ENCODE results near the gene LAYN. TPM values are rescaled to one million over a fixed set of nuclear protein-coding genes. Genes with fewer than 3 reads are reported as not detected.
A peak's percentile ranks its signal among the peaks of the same experiment; 100 is the strongest.

LAYN gene
- total and polyA plus RNA-seq, 2 of the 13 experiments (the other 11 are each of a cell fraction or from before 2014, with no cell fraction given) = 0.17 TPM; not detected in 1

DNA sequence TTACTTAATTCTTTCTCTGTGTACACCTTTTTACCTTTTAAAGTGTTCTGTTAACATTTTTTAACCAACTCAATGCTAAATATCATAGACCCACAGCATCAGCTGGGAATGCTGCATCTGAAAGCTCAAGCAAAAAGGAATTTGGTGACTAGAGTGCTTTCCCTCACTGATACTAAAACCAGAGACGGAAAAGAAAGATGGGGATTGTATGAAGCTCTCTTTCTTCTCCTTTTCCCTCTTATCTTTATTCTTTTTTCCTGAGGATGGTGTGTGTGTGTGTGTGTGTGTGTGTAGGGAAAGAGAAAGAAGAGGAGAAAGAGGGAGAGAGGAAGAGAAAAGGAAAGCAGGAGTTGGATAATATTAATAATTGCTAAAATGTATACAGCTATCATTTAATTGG lies 57.6 kb downstream of the LAYN start:
- ATAC-seq (no peak), DNase-seq (ENCODE audit: low spot score) (no peak), FAIRE-seq (no peak)
- no peaks in the 10 kb centered on the region for H3K9me3 ChIP-seq (ENCODE audit: low read length)
- POLR2A ChIA-PET = interaction anchor here (0.9 to 1.7 kb wide), 2 partner anchors 179 to 188 kb away, joined by 4 read pairs; no protein-coding TSS in a partner anchor
- H3K4me3 ChIP-seq (replicated peaks in 1 of 3; ENCODE audit: insufficient read depth in 1 of 3, low read depth in 2 of 3, low read length in 3 of 3) = no peak overlapping the region
- peaks cover 29% of the 10 kb centered on the region for H3K4me1 ChIP-seq (ENCODE audit: insufficient read depth, low read length)
- in situ Hi-C loops (cut with HindIII; ENCODE audit: extremely low pct_ligation_motif_present, low pct_unique_long_range_greater_than_20kb) = no loop called here
- CTCF ChIA-PET (ENCODE audit: low intra/inter-chr PET ratio, low total read pairs) = no interaction called here
- no peaks in the 10 kb centered on the region for H4K20me1 ChIP-seq (ENCODE audit: insufficient read depth, low read length)
- intact Hi-C loops (cut with micrococcal nuclease; ENCODE audit: unreplicated experiment) = no loop called here
- peak overlapping the region; percentile 75; the same call in 1 of the 2 replicates for H3K4me2 ChIP-seq (ENCODE audit: low read depth, low read length)
- no peaks in the 10 kb centered on the region for H3K36me3 ChIP-seq (replicated peaks in 1 of 2; ENCODE audit: control insufficient read depth in 1 of 2, insufficient read depth in 2 of 2, low read length in 2 of 2)
- peaks cover 7% of the 10 kb centered on the region for H3K79me2 ChIP-seq (ENCODE audit: insufficient read depth, low read length)
- no peaks in the 10 kb centered on the region; a peak in 1 of 5 replicates for H3K27me3 ChIP-seq (ENCODE audit: control insufficient read depth in 1 of 2, insufficient read depth in 2 of 2, low read length in 2 of 2)
- BruUV-seq (replicated peaks) = no TSS peak
- WGBS (ENCODE audit: low lambda C conversion rate) = 8% methylated on average over 1 of the region's 1 CpG
- no peak overlapping the region for H2AFZ ChIP-seq (ENCODE audit: low read length)
- H3K27ac ChIP-seq (ENCODE audit: extremely low read length, insufficient read depth, low read length) = no peak overlapping the region
- H3K9ac ChIP-seq (ENCODE audit: insufficient read depth, low read depth, low read length) = no peak overlapping the region
- no peak for TF ChIP-seq ZNF878 (CRISPR knock-in tag; IDR thresholded peaks at IDR 0.05)
- TF ChIP-seq, protein P1, sequence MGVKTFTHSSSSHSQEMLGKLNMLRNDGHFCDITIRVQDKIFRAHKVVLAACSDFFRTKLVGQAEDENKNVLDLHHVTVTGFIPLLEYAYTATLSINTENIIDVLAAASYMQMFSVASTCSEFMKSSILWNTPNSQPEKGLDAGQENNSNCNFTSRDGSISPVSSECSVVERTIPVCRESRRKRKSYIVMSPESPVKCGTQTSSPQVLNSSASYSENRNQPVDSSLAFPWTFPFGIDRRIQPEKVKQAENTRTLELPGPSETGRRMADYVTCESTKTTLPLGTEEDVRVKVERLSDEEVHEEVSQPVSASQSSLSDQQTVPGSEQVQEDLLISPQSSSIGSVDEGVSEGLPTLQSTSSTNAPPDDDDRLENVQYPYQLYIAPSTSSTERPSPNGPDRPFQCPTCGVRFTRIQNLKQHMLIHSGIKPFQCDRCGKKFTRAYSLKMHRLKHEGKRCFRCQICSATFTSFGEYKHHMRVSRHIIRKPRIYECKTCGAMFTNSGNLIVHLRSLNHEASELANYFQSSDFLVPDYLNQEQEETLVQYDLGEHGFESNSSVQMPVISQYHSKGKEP (CRISPR knock-in tag; IDR thresholded peaks at IDR 0.05) = no peak
- no peak for TF ChIP-seq PAF1 (CRISPR knock-in tag; IDR thresholded peaks at IDR 0.05)
- TF ChIP-seq PTBP1 (IDR thresholded peaks at IDR 0.05; ENCODE audit: low read depth, low read length, poor library complexity, severe bottlenecking) = no peak
- TF ChIP-seq, protein P2, sequence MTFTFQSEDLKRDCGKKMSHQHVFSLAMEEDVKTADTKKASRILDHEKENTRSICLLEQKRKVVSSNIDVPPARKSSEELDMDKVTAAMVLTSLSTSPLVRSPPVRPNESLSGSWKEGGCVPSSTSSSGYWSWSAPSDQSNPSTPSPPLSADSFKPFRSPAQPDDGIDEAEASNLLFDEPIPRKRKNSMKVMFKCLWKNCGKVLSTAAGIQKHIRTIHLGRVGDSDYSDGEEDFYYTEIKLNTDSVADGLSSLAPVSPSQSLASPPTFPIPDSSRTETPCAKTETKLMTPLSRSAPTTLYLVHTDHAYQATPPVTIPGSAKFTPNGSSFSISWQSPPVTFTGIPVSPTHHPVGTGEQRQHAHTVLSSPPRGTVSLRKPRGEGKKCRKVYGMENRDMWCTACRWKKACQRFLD (CRISPR knock-in tag; IDR thresholded peaks at IDR 0.05; ENCODE audit: borderline replicate concordance) = no peak
- no peak for TF ChIP-seq ZBTB3 (CRISPR knock-in tag; IDR thresholded peaks at IDR 0.05; ENCODE audit: borderline replicate concordance, low read depth)
- no peak for TF ChIP-seq GFI1 (CRISPR knock-in tag; IDR thresholded peaks at IDR 0.05; ENCODE audit: borderline replicate concordance)
- TF ChIP-seq, protein P3, sequence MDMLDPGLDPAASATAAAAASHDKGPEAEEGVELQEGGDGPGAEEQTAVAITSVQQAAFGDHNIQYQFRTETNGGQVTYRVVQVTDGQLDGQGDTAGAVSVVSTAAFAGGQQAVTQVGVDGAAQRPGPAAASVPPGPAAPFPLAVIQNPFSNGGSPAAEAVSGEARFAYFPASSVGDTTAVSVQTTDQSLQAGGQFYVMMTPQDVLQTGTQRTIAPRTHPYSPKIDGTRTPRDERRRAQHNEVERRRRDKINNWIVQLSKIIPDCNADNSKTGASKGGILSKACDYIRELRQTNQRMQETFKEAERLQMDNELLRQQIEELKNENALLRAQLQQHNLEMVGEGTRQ (IDR thresholded peaks at IDR 0.05; ENCODE audit: low read depth, low read length) = no peak
- TF ChIP-seq, protein P3 (CRISPR knock-in tag; IDR thresholded peaks at IDR 0.05; ENCODE audit: borderline replicate concordance) = no peak
- TF ChIP-seq ZNF720 (CRISPR knock-in tag; IDR thresholded peaks at IDR 0.05) = no peak
- no peak for TF ChIP-seq ZNF737 (CRISPR knock-in tag; IDR thresholded peaks at IDR 0.05; ENCODE audit: borderline replicate concordance)
- TF ChIP-seq, protein P4, sequence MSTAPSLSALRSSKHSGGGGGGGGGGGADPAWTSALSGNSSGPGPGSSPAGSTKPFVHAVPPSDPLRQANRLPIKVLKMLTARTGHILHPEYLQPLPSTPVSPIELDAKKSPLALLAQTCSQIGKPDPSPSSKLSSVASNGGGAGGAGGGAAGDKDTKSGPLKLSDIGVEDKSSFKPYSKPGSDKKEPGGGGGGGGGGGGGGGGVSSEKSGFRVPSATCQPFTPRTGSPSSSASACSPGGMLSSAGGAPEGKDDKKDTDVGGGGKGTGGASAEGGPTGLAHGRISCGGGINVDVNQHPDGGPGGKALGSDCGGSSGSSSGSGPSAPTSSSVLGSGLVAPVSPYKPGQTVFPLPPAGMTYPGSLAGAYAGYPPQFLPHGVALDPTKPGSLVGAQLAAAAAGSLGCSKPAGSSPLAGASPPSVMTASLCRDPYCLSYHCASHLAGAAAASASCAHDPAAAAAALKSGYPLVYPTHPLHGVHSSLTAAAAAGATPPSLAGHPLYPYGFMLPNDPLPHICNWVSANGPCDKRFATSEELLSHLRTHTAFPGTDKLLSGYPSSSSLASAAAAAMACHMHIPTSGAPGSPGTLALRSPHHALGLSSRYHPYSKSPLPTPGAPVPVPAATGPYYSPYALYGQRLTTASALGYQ (CRISPR knock-in tag; IDR thresholded peaks at IDR 0.05) = no peak
- no peak for TF ChIP-seq MIER3 (CRISPR knock-in tag; IDR thresholded peaks at IDR 0.05; ENCODE audit: borderline replicate concordance)
- TF ChIP-seq ZNF138 (CRISPR knock-in tag; IDR thresholded peaks at IDR 0.05; ENCODE audit: low read depth) = no peak
- no peak for TF ChIP-seq REL (CRISPR knock-in tag; conservative IDR thresholded peaks at IDR 0.05)
- TF ChIP-seq MTF1 (CRISPR knock-in tag; IDR thresholded peaks at IDR 0.05) = no peak
- no peak for TF ChIP-seq SIN3A (IDR thresholded peaks at IDR 0.05; ENCODE audit: borderline replicate concordance, low read depth, low read length)
- no peak for TF ChIP-seq POGZ (CRISPR knock-in tag; IDR thresholded peaks at IDR 0.05)
